Measurements from ENCODE around the gene ZSCAN18.
"Not testable (repeated sequence)": the region's sequence is repeated elsewhere in the genome, so short reads cannot be mapped to it uniquely, and the experiment has no call there.

The ZSCAN18 gene

GRCh38 chr19:58097781-58098681 lies at the start of gene ZSCAN18:
Gene ZSCAN18 (minus strand): TSS chr19:58098231. CDS start chr19:58090267, 7,964 bp downstream.
- DNase-seq (ENCODE audit: low read depth in 2 of 2, low spot score in 1 of 2): peak; percentile 95

GRCh38 chr19:58147475-58147874 lies 49.4 kb upstream of the ZSCAN18 start:
- not testable (repeated sequence) for DNase-seq (ENCODE audit: low read depth in 2 of 2, low spot score in 1 of 2)

GRCh38 chr19:58145849-58146248 lies 47.8 kb upstream of the ZSCAN18 start:
- DNase-seq (ENCODE audit: low read depth in 2 of 2, low spot score in 1 of 2): no peak

- no peak for DNase-seq (ENCODE audit: low read depth in 2 of 2, low spot score in 1 of 2)
These were observed 36.2 kb upstream of the ZSCAN18 start for GRCh38 chr19:58134244-58134643.

GRCh38 chr19:58129284-58129683 lies 31.3 kb upstream of the ZSCAN18 start:
- no peak for DNase-seq (ENCODE audit: low read depth in 2 of 2, low spot score in 1 of 2)

- DNase-seq (ENCODE audit: low read depth in 2 of 2, low spot score in 1 of 2): no peak
These were observed 30.1 kb upstream of the ZSCAN18 start for GRCh38 chr19:58128041-58128685.

GRCh38 chr19:58123354-58123753 lies 25.3 kb upstream of the ZSCAN18 start:
- no peak for DNase-seq (ENCODE audit: low read depth in 2 of 2, low spot score in 1 of 2)

- DNase-seq (ENCODE audit: low read depth in 2 of 2, low spot score in 1 of 2): no peak
These were observed 21.1 kb upstream of the ZSCAN18 start for GRCh38 chr19:58118979-58119733.

- no peak for DNase-seq (ENCODE audit: low read depth in 2 of 2, low spot score in 1 of 2)
These were observed 20.0 kb upstream of the ZSCAN18 start for GRCh38 chr19:58117841-58118575.

- DNase-seq (ENCODE audit: low read depth in 2 of 2, low spot score in 1 of 2): no peak
These were observed 10.5 kb upstream of the ZSCAN18 start for GRCh38 chr19:58108546-58108817.

- DNase-seq (ENCODE audit: low read depth in 2 of 2, low spot score in 1 of 2): no peak
These were observed 9.9 kb upstream of the ZSCAN18 start for GRCh38 chr19:58107778-58108545.

GRCh38 chr19:58098682-58098998 lies 609 bp upstream of the ZSCAN18 start:
- no peak for DNase-seq (ENCODE audit: low read depth in 2 of 2, low spot score in 1 of 2)

GRCh38 chr19:58097349-58097748 lies 682 bp downstream of the ZSCAN18 start:
- DNase-seq (ENCODE audit: low read depth in 2 of 2, low spot score in 1 of 2): no peak

GRCh38 chr19:58096884-58097283 lies 1.1 kb downstream of the ZSCAN18 start:
- no peak for DNase-seq (ENCODE audit: low read depth in 2 of 2, low spot score in 1 of 2)

GRCh38 chr19:58095328-58095727 lies 2.7 kb downstream of the ZSCAN18 start:
- DNase-seq (ENCODE audit: low read depth in 2 of 2, low spot score in 1 of 2): no peak

- DNase-seq (ENCODE audit: low read depth in 2 of 2, low spot score in 1 of 2): no peak
These were observed 5.0 kb downstream of the ZSCAN18 start for GRCh38 chr19:58093071-58093470.

GRCh38 chr19:58091251-58091995 lies 6.6 kb downstream of the ZSCAN18 start:
- DNase-seq (ENCODE audit: low read depth in 2 of 2, low spot score in 1 of 2): no peak

GRCh38 chr19:58089846-58090245 lies 8.2 kb downstream of the ZSCAN18 start:
- no peak for DNase-seq (ENCODE audit: low read depth in 2 of 2, low spot score in 1 of 2)

GRCh38 chr19:58088521-58089052 lies 9.4 kb downstream of the ZSCAN18 start:
- no peak for DNase-seq (ENCODE audit: low read depth in 2 of 2, low spot score in 1 of 2)

Data from stimulated activated CD8-positive, alpha-beta memory T cell treated with anti-CD3 and anti-CD28 coated beads, Interleukin-4, amount 100 ng/mL, for 1 hour (primary cell).